ENCODE data around the gene GPR27.

DNA sequence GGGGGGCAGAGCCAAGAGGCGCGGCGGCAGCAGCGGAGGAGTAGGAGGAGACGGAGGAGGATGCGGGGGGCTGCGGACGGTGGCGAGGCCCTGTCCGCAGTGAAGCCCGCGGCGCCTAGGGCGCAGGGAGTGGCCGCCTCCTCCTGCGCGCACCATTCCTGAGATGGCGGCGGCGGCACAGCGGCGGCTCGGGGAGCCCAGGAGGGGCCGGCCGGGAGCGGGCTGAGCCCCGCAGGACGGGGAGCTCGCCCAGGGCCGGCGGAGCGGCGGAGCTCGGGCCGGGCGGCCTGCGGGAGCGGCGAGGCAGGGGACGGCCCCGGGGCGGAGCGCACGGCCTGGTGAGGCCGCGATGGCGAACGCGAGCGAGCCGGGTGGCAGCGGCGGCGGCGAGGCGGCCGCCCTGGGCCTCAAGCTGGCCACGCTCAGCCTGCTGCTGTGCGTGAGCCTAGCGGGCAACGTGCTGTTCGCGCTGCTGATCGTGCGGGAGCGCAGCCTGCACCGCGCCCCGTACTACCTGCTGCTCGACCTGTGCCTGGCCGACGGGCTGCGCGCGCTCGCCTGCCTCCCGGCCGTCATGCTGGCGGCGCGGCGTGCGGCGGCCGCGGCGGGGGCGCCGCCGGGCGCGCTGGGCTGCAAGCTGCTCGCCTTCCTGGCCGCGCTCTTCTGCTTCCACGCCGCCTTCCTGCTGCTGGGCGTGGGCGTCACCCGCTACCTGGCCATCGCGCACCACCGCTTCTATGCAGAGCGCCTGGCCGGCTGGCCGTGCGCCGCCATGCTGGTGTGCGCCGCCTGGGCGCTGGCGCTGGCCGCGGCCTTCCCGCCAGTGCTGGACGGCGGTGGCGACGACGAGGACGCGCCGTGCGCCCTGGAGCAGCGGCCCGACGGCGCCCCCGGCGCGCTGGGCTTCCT is at the start of gene GPR27:
- TF ChIP-seq, protein P1, sequence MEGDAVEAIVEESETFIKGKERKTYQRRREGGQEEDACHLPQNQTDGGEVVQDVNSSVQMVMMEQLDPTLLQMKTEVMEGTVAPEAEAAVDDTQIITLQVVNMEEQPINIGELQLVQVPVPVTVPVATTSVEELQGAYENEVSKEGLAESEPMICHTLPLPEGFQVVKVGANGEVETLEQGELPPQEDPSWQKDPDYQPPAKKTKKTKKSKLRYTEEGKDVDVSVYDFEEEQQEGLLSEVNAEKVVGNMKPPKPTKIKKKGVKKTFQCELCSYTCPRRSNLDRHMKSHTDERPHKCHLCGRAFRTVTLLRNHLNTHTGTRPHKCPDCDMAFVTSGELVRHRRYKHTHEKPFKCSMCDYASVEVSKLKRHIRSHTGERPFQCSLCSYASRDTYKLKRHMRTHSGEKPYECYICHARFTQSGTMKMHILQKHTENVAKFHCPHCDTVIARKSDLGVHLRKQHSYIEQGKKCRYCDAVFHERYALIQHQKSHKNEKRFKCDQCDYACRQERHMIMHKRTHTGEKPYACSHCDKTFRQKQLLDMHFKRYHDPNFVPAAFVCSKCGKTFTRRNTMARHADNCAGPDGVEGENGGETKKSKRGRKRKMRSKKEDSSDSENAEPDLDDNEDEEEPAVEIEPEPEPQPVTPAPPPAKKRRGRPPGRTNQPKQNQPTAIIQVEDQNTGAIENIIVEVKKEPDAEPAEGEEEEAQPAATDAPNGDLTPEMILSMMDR (IDR thresholded peaks at IDR 0.05; ENCODE audit: insufficient read depth, low read length, poor library complexity, severe bottlenecking), result no peak
- no peak for TF ChIP-seq EZH2phosphoT487 (conservative IDR thresholded peaks at IDR 0.05; ENCODE audit: low read length)

All from SU-DHL-6 (cell line).